ENCODE measurements around the gene AKAP11. TPM values are rescaled to one million over a fixed set of nuclear protein-coding genes. Genes with fewer than 3 reads are reported as not detected.

Gene AKAP11
- total and polyA plus RNA-seq, 9 of the 15 experiments (the other 6 are each of a cell fraction or from before 2014, with no cell fraction given) = 2.2 to 31.3 (median 10.9) TPM

DNA sequence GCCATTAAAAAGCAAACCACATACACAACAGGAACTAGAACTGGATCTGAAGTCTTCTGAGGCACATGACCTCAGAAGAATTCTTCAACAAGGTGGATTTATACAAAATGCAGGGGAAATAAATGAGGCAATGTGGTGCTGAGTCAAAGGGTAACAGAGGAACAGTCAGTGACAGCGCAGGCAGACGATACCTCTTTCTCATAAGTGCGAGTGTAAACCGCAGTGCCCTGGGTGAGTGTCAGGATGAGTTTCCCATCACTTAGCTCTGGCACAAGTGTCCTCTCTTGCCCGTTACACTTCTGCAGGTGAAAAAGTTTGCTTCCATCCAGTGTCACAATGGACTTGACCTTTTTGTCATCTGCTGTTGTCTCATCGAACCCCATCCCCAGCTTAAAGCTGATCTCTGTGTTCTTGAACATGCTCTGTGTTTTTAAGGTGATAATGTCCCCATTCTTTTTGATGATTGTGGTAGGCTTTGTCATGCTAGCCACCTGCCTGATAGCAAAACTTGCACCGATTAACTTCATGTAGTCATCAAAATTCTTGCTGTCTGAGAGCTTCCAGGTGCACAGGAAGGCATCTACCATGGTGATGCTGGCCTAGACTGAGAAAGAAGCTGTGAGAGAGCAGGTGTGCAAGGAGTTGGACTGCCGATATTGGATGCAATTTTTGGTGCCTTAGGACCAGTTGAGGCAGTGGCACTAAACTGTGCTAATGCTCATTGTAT lies 97.3 kb downstream of the AKAP11 start:
- BruUV-seq (replicated peaks) = no TSS peak
- in situ Hi-C loops (cut with MboI) (no loop called here), intact Hi-C loops (cut with micrococcal nuclease) (no loop called here)
- WGBS (ENCODE audit: insufficient coverage, low coverage, missing lambda C conversion rate) = 4% methylated on average over 8 of the region's 8 CpGs
- H3K4me1 ChIP-seq (replicated peaks in 1 of 2; ENCODE audit: control insufficient read depth in 2 of 2, insufficient read depth in 2 of 2, low read length in 2 of 2) = no peaks in the 10 kb centered on the region
- TF ChIP-seq MAFK (IDR thresholded peaks at IDR 0.05; ENCODE audit: low read length) (no peak), ZFP36 (IDR thresholded peaks at IDR 0.05; ENCODE audit: low read depth, low read length, partially characterized antibody) (no peak), SMARCA4 (IDR thresholded peaks at IDR 0.05) (no peak), CCAR2 (IDR thresholded peaks at IDR 0.05; ENCODE audit: low read depth, low read length) (no peak), ZC3H4 (CRISPR knock-in tag; IDR thresholded peaks at IDR 0.05; ENCODE audit: borderline replicate concordance) (no peak), LCOR (CRISPR knock-in tag; IDR thresholded peaks at IDR 0.05) (no peak)
- TF ChIP-seq, protein P1, sequence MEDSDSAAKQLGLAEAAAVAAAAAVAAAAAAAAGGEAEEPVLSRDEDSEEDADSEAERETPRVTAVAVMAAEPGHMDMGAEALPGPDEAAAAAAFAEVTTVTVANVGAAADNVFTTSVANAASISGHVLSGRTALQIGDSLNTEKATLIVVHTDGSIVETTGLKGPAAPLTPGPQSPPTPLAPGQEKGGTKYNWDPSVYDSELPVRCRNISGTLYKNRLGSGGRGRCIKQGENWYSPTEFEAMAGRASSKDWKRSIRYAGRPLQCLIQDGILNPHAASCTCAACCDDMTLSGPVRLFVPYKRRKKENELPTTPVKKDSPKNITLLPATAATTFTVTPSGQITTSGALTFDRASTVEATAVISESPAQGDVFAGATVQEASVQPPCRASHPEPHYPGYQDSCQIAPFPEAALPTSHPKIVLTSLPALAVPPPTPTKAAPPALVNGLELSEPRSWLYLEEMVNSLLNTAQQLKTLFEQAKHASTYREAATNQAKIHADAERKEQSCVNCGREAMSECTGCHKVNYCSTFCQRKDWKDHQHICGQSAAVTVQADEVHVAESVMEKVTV (CRISPR knock-in tag; IDR thresholded peaks at IDR 0.05) = no peak
- TF ChIP-seq, protein P2, sequence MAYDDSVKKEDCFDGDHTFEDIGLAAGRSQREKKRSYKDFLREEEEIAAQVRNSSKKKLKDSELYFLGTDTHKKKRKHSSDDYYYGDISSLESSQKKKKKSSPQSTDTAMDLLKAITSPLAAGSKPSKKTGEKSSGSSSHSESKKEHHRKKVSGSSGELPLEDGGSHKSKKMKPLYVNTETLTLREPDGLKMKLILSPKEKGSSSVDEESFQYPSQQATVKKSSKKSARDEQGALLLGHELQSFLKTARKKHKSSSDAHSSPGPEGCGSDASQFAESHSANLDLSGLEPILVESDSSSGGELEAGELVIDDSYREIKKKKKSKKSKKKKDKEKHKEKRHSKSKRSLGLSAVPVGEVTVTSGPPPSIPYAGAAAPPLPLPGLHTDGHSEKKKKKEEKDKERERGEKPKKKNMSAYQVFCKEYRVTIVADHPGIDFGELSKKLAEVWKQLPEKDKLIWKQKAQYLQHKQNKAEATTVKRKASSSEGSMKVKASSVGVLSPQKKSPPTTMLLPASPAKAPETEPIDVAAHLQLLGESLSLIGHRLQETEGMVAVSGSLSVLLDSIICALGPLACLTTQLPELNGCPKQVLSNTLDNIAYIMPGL (CRISPR knock-in tag; IDR thresholded peaks at IDR 0.05) = no peak
- TF ChIP-seq, protein P3, sequence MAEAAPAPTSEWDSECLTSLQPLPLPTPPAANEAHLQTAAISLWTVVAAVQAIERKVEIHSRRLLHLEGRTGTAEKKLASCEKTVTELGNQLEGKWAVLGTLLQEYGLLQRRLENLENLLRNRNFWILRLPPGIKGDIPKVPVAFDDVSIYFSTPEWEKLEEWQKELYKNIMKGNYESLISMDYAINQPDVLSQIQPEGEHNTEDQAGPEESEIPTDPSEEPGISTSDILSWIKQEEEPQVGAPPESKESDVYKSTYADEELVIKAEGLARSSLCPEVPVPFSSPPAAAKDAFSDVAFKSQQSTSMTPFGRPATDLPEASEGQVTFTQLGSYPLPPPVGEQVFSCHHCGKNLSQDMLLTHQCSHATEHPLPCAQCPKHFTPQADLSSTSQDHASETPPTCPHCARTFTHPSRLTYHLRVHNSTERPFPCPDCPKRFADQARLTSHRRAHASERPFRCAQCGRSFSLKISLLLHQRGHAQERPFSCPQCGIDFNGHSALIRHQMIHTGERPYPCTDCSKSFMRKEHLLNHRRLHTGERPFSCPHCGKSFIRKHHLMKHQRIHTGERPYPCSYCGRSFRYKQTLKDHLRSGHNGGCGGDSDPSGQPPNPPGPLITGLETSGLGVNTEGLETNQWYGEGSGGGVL (CRISPR knock-in tag; IDR thresholded peaks at IDR 0.05) = no peak
- TF ChIP-seq, protein P4, sequence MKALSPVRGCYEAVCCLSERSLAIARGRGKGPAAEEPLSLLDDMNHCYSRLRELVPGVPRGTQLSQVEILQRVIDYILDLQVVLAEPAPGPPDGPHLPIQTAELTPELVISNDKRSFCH (CRISPR knock-in tag; IDR thresholded peaks at IDR 0.05) = no peak
- TF ChIP-seq, protein P4 (tag; IDR thresholded peaks at IDR 0.05) = no peak
- H3K4me2 ChIP-seq (ENCODE audit: insufficient read depth, low read length) = no peak overlapping the region
- ATAC-seq (no peak), DNase-seq (ENCODE audit: extremely low read depth in 1 of 4, low spot score in 3 of 4) (no peak), FAIRE-seq (no peak)
- H2AFZ ChIP-seq (ENCODE audit: low read depth, low read length) = no peak overlapping the region
- no peak overlapping the region for H3K27ac ChIP-seq (ENCODE audit: extremely low read depth, low read depth, low read length)
- POLR2A ChIA-PET = interaction anchor here (1.3 kb wide), 1 partner anchor 11 kb away, joined by 3 read pairs; no protein-coding TSS in a partner anchor
- H3K36me3 ChIP-seq (ENCODE audit: control insufficient read depth, insufficient read depth, low read length) = no peaks in the 10 kb centered on the region
- no peaks in the 10 kb centered on the region for H3K9me1 ChIP-seq (ENCODE audit: control insufficient read depth, insufficient read depth, low read length)
- no peak overlapping the region for H3K9ac ChIP-seq (ENCODE audit: insufficient read depth in 1 of 2, low read depth in 2 of 2, low read length in 2 of 2)
- H4K20me1 ChIP-seq (replicated peaks; ENCODE audit: control insufficient read depth, insufficient read depth, low read length) = no peaks in the 10 kb centered on the region
- no peaks in the 10 kb centered on the region for H3K79me2 ChIP-seq (ENCODE audit: control insufficient read depth, insufficient read depth, low read length)
- no peaks in the 10 kb centered on the region for H3K9me3 ChIP-seq (replicated peaks; ENCODE audit: control insufficient read depth, insufficient read depth, low read depth, low read length)
- CTCF ChIA-PET (ENCODE audit: low intra/inter-chr PET ratio) = no interaction called here
- no peaks in the 10 kb centered on the region; a peak in 2 of 5 replicates for H3K27me3 ChIP-seq (ENCODE audit: control insufficient read depth in 2 of 2, insufficient read depth in 2 of 2, low read length in 2 of 2)
- no peak overlapping the region for H3K4me3 ChIP-seq

All from K562 (cell line).